Measurements from ENCODE around the gene DRG1.
A peak's percentile ranks its signal among the peaks of the same experiment; 100 is the strongest.
"Not testable (repeated sequence)": the region's sequence is repeated elsewhere in the genome, so short reads cannot be mapped to it uniquely, and the experiment has no call there.

The DRG1 gene

GRCh38 chr22:31399211-31400022 lies at the start of gene DRG1:
DRG1 (plus strand) TSS chr22:31399604; CDS start chr22:31399684, 80 bp downstream.
- DNase-seq: peak; percentile 99

- no peak for DNase-seq
Measured at GRCh38 chr22:31349960-31350359, 49.4 kb upstream of the DRG1 start.

- no peak for DNase-seq
Measured at GRCh38 chr22:31350410-31350863, 49.0 kb upstream of the DRG1 start.

GRCh38 chr22:31354515-31354914 lies 44.9 kb upstream of the DRG1 start:
- DNase-seq: no peak

GRCh38 chr22:31360029-31360428 lies 39.4 kb upstream of the DRG1 start:
- no peak for DNase-seq

GRCh38 chr22:31361743-31362142 lies 37.7 kb upstream of the DRG1 start:
- DNase-seq: no peak

GRCh38 chr22:31363885-31364465 lies 35.4 kb upstream of the DRG1 start:
- no peak for DNase-seq

- DNase-seq: no peak
Measured at GRCh38 chr22:31367426-31367825, 32.0 kb upstream of the DRG1 start.

GRCh38 chr22:31377612-31378011 lies 21.8 kb upstream of the DRG1 start:
- DNase-seq: no peak

GRCh38 chr22:31378123-31378522 lies 21.3 kb upstream of the DRG1 start:
- DNase-seq: no peak

GRCh38 chr22:31378651-31379050 lies 20.8 kb upstream of the DRG1 start:
- not testable (repeated sequence) for DNase-seq

GRCh38 chr22:31393893-31394292 lies 5.5 kb upstream of the DRG1 start:
- no peak for DNase-seq

GRCh38 chr22:31394326-31394725 lies 5.1 kb upstream of the DRG1 start:
- DNase-seq: no peak

GRCh38 chr22:31398231-31398630 lies 1.2 kb upstream of the DRG1 start:
- no peak for DNase-seq

- no peak for DNase-seq
Measured at GRCh38 chr22:31400023-31400397, 606 bp downstream of the DRG1 start.

GRCh38 chr22:31402350-31402749 lies 2.9 kb downstream of the DRG1 start:
- not testable (repeated sequence) for DNase-seq

GRCh38 chr22:31425331-31426050 lies 26.1 kb downstream of the DRG1 start:
- no peak for DNase-seq

GRCh38 chr22:31431950-31432349 lies 32.5 kb downstream of the DRG1 start:
- no peak for DNase-seq

- DNase-seq: no peak
Measured at GRCh38 chr22:31436132-31436531, 36.7 kb downstream of the DRG1 start.

- DNase-seq: no peak
Measured at GRCh38 chr22:31439808-31440207, 40.4 kb downstream of the DRG1 start.

- no peak for DNase-seq
Measured at GRCh38 chr22:31440681-31441080, 41.3 kb downstream of the DRG1 start.

GRCh38 chr22:31441652-31442051 lies 42.2 kb downstream of the DRG1 start:
- DNase-seq: no peak

GRCh38 chr22:31442768-31443489 lies 43.5 kb downstream of the DRG1 start:
- no peak for DNase-seq

All from islet precursor cell (in vitro differentiated cells).